ENCODE data around the gene SCN1B.
"Not testable (repeated sequence)": the region's sequence is repeated elsewhere in the genome, so short reads cannot be mapped to it uniquely, and the experiment has no call there.

Gene SCN1B

DNA sequence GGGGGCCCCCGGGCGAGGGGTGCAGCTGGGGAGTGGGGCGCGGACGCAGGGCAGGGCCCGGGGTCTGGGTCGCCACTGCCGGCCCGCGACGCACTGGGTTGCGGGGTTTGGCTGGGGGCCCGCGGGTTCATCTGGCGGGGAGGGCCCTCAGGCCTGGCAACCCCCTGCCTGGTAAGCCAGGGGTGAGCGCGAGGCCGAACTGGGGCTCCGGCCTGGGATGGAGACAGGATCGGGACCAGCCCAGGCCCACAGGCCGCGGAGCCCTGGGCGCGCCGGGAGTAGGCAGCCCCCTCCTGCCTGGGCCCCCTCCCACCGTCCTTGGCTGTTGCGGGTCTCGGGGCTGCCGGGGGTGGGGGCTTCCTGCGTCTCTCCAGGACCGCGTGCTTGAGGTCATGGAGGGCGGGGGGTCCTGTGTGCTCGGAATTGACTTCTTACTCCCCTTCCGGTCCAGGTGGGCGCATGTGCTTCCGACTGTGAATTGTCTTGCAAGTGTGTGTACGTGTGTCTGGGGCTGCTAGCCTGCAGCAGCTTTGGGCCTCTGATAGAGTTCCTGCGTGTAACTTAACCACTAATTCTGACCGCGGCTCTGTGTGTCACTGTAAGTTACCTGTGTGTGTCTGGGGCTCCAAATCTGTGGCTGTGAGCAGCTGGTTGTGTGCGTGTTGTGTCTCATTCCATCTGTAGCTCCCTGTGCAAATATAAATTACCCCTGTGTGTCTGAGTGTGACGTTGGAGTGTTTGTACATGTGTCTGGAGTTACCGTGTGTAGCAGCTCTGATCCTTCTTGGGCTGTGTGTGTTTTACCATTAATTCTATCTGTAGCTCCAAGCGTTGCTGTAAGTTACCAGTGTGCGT, 29.4 kb upstream of the SCN1B start:
- DNase-seq (ENCODE audit: low spot score): peak; percentile 71

DNA sequence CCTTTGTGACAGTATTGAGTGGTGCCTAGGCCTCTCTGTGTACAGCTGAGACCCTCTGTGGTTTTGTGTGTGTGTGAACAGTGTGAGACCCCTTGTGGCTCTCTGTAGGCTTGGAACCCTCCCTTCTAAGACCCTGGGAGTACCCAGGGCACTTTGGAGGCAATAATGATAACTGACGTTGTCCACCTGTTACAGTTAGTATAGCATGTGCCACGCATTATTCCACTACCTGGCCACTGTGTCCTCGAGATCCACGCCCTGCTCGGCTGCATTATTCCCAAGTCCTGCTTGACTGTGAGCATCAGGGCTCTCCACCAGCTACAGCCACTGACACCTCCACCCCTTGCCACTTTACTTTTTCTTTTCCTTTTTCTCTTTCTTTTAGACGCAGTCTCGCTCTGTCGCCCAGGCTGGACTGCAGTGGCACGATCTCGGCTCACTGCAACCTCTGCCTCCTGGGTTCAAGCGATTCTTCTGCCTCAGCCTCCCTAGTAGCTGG, 28.2 kb upstream of the SCN1B start:
- peak; percentile 24 for DNase-seq (ENCODE audit: low spot score)

DNA sequence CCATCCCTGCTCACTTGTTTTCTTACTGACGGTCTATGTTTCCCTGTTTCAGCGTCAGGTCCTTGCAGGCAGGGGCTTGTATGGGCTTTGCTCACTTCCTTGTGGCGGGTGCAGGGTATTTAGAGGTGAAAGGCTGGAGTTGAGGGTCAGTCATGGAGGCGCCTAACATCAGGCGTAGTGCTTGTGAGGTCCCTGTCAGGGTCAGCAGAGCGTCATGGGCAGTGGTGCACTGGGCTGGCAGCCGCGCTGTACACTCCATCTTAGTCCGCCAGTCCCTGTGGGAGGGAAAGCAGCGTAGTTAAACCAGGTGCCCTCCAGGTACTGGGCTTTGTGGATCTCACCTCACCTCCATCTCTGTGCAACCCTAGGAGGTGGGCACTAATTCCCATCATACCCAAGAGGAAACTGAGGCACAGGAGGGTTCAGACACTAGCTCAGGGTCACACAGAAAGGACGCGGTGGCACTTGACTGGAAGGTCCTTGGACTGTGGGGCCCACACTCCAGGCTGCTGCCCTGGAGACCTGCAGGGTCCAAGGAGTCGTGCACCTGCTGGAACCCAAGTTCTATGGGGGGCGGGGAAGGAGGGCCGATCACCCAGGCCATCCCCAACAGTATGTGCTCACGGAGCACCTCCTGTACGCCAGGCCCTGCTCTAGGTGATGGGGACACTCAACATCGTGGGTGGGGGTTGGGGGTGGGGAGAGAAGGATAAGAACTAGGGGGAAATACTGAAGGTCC, 25.6 kb upstream of the SCN1B start:
- DNase-seq (ENCODE audit: low spot score): no peak

DNA sequence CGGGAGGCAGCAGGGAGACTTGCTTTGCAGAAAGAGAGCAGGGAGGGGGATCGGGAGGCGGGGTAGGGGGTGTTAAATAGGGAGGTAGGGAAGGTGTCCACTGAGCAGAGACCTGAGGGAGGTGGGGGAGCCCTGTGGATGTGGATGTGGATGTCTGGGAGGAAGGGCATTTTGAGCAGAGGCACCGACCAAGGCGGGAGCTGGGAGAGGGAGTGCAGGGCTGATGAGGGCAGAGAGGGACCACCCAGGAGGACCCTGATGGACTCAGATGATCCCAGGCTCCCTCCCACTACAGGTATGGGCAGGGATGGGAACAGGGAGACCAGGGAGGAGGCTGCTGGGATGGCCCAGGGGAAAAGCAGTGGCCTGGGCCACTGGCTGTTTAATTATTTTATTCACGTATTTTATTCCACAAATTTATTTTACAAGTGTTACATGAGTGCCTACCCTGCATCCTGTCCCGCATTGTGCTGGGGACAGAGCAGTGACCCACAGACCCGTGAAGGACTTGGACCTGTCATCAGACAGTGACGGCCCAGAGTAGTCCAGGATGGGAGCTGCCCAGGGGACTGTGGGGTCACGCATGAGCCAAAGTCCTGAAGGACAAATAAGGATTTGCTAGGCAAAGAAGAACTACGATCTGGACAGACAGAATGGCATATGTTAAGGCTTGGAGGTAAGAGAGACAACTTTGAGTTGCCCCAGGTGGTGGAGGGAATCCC, 24.9 kb upstream of the SCN1B start:
- no peak for DNase-seq (ENCODE audit: low spot score)

DNA sequence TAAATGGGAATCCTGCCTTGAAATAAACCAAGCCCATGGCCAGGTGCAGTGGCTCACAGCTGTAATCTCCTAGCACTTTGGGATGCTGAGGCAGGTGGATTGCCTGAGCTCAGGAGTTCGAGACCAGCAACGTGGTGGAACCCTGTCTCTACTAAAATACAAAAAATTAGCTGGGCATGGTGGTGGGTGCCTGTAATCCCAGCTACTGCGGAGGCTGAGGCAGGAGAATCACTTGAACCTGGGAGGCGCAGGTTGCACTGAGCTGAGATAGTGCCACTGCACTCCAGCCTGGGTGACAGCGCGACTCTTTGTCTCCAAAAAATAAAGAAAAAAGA, 24.3 kb upstream of the SCN1B start:
- DNase-seq (ENCODE audit: low spot score): not testable (repeated sequence)

DNA sequence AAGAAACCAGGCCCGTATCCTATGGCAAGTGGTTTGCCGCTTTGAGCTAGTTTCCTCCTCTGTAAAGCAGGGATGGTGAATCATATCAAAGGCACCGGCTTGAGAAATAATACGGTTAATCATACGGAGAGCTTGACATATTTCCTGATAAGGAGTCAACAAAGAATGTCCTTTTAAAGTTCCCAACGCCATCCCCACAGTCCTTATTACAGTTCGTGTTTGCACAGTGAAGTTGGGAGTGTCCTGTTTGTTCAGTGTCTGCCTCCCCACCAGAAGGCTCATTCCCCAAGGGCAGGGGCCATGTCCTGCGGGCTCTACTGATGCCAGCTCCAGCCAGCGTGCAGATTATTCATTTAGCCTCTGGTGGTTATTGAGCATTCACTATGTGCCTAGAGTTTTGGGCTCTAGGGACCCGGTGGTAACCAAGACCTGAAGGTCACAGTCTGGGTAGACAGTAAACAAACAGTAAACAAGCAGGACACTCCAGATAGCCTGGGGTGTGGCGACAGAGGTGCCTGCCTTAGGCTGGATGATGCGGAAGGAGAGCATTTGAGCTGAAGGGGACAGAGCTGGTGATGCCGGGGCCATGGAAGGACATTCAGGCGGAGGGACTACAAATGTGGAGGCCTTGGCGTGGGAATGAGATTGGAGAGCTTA, 23.8 kb upstream of the SCN1B start:
- no peak for DNase-seq (ENCODE audit: low spot score)

DNA sequence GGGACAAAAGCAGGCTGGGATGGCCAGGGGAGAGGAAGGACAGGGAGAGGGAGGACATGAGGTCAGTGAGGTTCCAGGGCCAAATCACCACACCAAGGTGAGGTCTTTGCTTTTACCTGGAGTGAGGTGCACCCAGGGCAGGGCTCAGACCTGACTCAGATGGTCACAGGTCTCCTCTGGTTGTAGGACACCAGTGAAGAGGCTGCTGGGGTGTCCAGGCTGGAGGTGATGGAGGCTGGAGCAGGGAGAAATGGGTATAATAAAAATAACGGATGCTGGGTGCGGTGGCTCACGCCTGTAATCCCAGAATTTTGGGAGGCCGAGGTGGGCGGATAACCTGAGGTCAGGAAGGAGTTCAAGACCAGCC, 23.3 kb upstream of the SCN1B start:
- no peak for DNase-seq (ENCODE audit: low spot score)

DNA sequence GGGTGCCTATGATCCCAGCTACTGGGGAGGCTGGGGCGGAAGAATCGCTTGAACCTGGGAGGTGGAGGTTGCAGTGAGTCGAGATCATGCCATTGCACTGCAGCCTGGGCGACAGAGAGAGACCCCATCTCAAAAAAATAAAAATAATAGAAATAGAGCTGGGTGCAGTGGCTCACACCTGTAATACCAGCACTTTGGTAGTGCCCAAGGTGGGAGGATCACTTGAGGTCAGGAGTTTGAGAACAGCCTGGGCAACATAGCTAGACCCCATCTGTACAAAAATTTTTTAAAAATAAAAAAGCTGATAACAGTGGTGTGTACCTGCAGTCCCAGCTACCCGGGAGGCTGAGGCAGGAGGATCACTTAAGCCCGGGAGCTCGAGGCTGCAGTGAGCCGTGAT, 22.8 kb upstream of the SCN1B start:
- not testable (repeated sequence) for DNase-seq (ENCODE audit: low spot score)

DNA sequence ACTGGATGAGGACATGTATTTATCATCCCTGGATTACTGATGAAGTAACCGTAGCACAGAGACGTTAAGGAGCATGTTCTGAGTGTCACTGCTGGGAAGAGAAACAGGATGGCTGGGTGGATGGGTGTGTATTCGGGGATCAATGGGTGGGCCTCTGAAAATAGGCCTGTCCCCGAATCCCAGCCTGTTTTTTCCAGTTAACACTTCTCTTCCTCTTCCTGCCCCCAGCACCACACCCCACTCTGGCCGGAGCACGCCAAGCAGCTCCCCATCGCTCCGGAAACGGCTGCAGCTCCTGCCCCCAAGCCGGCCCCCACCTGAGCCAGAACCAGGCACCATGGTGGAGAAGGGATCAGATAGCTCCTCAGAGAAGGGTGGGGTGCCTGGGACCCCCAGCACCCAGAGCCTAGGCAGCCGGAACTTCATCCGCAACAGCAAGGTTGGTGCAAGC, 21.4 kb upstream of the SCN1B start:
- DNase-seq (ENCODE audit: low spot score): no peak

DNA sequence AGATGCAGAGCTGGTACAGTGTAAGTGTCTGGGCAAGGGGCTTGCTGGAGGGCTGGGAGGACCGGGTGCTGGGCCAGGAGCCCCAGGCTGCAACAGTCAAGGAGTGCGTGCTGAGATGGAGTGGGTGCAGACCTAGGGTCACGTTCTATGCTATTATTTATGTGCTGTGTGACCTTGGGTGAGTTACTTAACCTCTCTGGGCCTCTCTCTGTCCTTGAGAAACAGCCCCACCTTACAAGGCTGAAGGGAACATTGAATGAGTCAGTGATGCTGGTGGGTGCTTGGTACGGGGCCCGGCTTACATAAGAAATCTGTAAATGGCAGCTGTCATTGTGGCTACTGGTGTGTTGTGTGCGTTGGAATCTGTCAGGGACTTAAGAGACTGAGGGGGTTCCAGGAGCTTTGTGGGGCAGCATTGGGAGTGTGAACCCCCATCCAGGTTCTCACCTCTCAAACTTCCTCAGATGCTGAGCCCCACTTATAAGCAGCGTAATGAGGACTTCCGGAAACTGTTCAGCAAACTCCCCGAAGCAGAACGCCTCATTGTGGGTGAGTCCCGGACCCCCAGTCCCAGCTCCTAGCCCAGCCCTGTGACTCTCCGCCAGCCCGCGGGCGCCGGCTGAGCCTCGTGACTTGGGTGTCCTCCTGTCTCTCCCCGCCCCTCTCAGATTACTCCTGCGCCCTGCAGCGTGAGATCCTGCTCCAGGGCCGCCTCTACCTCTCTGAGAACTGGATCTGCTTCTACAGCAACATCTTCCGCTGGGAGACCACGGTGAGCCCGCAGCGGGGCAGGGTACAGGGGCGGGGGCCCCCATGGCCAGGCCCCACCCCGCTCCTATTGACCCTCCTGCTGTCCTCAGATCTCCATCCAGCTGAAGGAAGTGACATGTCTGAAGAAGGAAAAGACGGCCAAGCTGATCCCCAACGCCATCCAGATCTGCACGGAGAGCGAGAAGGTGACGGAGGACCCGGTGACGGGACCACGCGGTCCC, 20.6 kb upstream of the SCN1B start:
- DNase-seq (ENCODE audit: low spot score): no peak

DNA sequence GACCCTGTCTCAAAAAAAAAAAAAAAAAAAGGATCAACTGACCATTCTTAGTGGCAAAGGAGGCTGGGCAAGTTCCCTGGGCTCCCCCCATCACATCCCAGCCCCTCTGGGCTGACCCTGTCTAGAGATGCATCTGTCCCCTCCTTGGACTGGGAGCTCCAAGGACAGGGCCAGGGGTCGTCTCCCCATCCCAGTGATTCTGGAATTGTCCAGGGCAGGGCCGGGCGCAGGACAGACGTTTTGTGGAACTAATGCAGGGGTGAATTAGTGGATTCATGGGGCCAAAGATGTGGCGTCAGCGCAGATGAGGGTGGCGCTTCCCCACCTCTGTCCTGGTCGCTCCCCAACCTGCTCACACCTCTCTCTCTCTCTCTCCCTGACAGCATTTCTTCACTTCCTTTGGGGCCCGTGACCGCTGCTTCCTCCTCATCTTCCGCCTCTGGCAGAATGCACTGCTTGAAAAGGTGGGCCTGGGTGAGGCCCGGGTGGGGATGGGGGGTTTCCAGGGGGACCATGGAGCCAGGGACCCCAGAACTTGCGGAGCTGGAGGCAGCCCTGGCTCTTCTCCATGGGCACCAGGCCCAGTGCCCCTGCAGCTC, 19.1 kb upstream of the SCN1B start:
- no peak for DNase-seq (ENCODE audit: low spot score)

DNA sequence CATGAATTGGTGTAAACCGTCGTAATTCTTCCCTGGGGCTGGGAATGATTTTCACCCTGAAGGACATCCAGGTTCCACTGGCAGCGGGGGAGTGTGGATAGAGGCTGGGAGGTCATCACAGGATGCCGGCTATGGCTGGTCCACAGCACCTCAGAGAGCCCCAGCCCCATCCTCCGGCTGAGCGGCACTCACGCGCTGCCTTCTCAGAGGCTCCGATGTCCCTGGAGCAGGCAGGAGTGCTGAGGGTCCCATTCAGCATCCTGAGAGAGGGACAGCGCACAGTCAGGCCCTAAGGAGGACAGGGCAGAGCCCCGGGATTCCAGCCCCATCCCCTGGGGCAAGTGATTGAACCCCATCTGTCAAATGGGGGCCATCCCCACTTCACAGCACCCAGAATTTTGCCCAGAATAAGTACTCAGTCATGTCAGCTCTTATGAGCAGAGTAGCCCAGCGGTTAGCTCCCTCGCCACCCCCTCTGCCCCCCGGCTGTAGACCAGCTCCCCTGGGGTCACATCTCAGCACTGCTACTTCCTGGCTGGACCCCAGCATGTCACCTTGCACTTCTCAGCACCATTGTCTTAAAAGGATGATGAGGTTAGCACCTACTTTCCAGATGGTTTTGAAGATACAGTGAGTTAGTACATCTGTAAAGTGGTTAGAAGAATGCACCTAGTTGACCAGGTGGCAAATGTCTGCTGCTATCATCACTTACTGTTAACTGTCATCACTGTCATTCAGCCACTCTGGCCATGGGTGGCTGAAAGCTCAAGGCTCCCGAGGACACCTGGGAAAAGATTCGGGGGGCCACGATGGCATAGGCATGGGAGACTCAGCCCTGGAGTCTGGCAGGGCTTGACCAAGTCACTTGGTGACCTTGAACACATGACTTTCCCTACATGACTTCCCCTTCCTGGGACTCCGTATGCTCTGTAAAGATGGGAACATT, 18.3 kb upstream of the SCN1B start:
- no peak for DNase-seq (ENCODE audit: low spot score)

DNA sequence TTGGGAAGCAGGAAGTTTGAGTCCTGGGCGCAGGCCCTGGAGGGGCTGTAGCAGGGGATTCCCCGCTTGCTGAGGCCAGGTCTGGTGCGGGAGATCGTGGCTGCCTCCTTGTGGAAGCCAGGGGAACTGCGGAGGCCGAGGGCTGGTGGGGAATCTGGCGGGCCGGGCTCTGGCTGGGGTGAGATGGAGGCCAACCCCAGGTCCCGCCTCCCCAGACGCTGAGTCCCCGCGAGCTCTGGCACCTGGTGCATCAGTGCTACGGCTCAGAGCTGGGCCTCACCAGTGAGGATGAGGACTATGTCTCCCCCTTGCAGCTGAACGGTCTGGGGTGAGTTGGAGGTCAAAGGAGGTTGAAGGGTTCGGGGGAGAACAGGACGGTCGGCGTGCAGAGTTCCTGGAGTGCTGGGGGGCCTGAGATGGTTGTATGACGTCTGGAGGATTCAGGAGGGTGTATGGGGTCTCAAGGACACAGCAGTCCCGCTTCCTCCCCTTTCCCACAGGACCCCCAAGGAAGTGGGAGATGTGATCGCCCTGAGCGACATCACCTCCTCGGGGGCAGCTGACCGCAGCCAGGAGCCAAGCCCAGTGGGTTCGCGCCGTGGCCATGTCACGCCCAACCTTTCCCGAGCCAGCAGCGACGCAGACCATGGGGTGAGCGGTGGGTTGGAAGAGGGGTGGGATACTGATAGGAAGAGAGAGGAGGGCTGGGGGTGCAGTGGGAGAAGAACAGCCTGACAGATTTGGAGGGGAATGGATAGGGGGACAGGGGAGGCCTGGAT, 17.0 kb upstream of the SCN1B start:
- DNase-seq (ENCODE audit: low spot score): peak; percentile 89

DNA sequence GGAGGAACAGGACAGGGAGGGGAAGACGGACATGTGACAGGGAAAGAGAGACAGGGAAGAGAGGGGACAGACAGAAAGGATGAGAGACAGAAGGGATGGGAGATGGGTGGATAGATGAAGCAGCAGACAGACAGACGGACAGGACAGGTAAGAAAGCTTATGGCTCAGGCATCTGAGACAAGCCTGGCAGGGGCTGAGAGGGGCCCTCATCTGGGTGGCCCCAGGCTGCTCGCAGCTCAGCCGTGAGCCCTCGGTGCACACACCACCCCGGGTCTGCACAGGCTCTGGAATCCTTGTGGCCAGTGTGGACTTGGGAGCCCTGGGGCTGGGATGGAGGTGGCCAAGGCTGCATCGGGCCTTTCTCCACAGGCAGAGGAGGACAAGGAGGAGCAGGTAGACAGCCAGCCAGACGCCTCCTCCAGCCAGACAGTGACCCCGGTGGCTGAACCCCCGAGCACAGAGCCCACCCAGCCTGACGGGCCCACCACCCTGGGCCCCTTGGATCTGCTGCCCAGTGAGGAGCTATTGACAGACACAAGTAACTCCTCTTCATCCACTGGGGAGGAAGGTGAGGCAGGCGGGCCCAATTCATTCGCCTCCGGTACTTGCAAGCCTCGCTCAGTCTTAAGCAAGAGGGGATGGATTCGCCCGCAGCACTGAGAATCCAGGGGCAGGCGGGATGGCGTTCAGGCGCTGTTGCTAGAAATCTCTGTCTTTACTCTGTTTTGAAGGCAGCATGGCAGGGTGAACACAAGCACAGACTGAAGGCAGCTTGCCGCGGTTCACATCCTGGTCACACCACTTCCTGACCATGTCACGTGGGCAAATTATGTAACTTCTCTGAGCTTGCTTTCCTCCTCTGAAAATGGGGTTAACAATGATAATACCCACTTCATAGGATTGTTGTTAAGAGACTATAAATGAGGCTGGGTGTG, 16.2 kb upstream of the SCN1B start:
- DNase-seq (ENCODE audit: low spot score): no peak

DNA sequence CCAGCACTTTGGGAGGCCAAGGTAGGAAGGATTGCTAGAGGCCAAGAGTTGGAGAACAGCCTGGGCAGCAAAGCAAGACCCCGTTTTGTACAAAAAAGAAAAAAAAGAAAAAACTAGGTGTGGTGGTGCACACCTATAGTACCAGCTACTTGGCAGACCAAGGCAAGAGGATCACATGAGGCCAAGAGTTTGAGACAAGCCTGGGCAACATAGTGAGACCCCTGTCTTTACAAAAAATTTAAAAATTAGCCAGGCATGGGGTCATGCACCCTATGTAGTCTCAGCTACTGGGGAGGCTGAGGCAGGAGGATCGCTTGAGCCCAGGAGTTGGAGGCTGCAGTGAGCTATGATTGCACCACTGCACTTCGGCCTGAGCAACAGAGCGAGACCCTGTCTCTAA, 15.5 kb upstream of the SCN1B start:
- not testable (repeated sequence) for DNase-seq (ENCODE audit: low spot score)

DNA sequence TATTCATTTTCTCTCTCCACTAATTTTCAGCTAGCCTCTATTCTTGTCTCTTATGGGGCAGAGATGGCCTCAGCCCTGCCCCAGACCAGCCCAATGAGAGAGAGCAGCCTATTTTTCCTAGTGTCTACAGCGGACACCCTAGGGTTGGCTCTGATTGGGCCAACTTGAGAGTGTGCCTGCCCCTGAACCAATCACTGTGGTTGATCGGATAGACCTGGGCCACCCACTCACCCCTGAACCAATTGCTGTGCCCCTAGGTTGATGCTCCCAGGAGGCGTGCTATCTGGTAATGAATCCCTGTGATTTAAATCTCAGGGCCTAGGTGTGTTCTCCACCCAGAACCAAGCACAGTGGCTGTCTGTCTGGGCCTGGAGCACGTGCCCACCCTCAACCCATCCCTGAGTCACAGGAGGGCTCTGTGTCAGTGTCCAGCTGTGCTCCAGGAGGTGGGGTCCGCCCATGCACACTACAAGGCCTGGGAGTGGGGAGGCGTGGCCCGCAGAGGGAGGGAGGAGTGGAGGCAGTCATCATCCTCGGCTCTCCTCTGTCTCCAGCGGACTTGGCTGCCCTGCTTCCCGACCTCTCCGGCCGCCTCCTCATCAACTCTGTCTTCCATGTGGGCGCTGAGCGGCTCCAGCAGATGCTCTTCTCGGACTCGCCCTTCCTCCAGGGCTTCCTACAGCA, 14.9 kb upstream of the SCN1B start:
- no peak for DNase-seq (ENCODE audit: low spot score)

DNA sequence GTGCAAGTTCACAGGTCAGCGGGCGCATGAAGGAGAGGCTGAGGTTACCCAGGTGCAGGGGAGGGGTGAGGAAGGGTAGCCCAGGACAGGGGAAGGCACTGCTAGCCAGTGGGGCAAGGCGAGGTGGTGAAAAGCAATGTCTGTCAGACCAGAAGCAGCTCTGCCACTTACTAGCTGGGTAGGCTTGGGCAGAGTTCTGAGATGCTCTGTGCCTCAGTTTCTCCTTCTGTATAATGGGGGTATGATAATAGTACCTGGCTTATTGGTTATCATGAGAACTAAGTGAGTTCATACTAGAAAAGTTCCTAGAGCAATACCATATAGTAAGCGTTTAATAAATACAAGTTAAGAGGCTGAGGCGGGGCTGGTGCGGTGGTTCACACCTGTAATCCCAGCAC, 14.3 kb upstream of the SCN1B start:
- no peak for DNase-seq (ENCODE audit: low spot score)

All from D341Med (cell line).